MM.1S (cell line): ENCODE data around the gene SPHK2.

Source experiments
- DNase-seq: peaks from one replicate; pipeline ENCODE4 v3.0.0-alpha.2; 2015
- H2AFZ ChIP-seq: fragments of 300-600 bp; sonication (generic); 2 replicates; pipeline ENCODE4 v1.6.0; 2016; ENCODE audit warnings: antibody characterized with exemption, low read length
- H3F3A ChIP-seq: fragments of 300-600 bp; sonication (generic); 2 replicates; pipeline ENCODE4 v1.6.1; 2016; ENCODE audit warnings: mild to moderate bottlenecking, antibody characterized with exemption, low read length, moderate library complexity, mixed read lengths; ENCODE audit not compliant: insufficient read depth
- H3K27ac ChIP-seq: fragments of 300-600 bp; sonication (generic); 2 replicates; pipeline ENCODE4 v1.5.1; 2016; ENCODE audit warnings: mild to moderate bottlenecking, low read length
- H3K27me3 ChIP-seq: fragments of 300-600 bp; sonication (generic); replicated peaks from 2 replicates; pipeline ENCODE4 v1.6.0; 2016; ENCODE audit warnings: low read length; ENCODE audit not compliant: insufficient read depth
- H3K36me3 ChIP-seq: fragments of 300-600 bp; sonication (generic); replicated peaks from 2 replicates; pipeline ENCODE4 v1.6.1; 2016; ENCODE audit warnings: mild to moderate bottlenecking, low read length, mixed read lengths; ENCODE audit not compliant: insufficient read depth
- H3K4me1 ChIP-seq: fragments of 300-600 bp; sonication (generic); 2 replicates; pipeline ENCODE4 v1.6.1; 2016; ENCODE audit warnings: low read length, mixed read lengths
- H3K4me2 ChIP-seq: fragments of 300-600 bp; sonication (generic); 2 replicates; pipeline ENCODE4 v1.6.0; 2016; ENCODE audit warnings: low read depth, low read length
- H3K4me3 ChIP-seq: fragments of 300-600 bp; sonication (generic); 2 replicates; pipeline ENCODE4 v1.5.1; 2016; ENCODE audit warnings: low read length, mixed read lengths
- H3K79me2 ChIP-seq: fragments of 300-600 bp; sonication (generic); 2 replicates; pipeline ENCODE4 v1.6.1; 2016; ENCODE audit warnings: mixed run types, low read length, mixed read lengths
- H3K9ac ChIP-seq: fragments of 300-600 bp; sonication (generic); 2 replicates; pipeline ENCODE4 v1.6.1; 2016; ENCODE audit warnings: low read length, mixed read lengths
- H3K9me2 ChIP-seq: fragments of 300-600 bp; sonication (generic); replicated peaks from 2 replicates; pipeline ENCODE4 v1.6.1; 2016; ENCODE audit warnings: mild to moderate bottlenecking, low read length, mixed read lengths; ENCODE audit not compliant: insufficient read depth
- H3K9me3 ChIP-seq: fragments of 300-600 bp; sonication (generic); replicated peaks from 2 replicates; pipeline ENCODE4 v1.6.1; 2016; ENCODE audit warnings: mild to moderate bottlenecking, low read length, mixed read lengths; ENCODE audit not compliant: insufficient read depth
- H4K20me1 ChIP-seq: fragments of 300-600 bp; sonication (generic); 2 replicates; pipeline ENCODE4 v1.6.1; 2016; ENCODE audit warnings: mild to moderate bottlenecking, low read length, moderate library complexity, mixed read lengths; ENCODE audit not compliant: insufficient read depth
- CTCF ChIP-seq: fragments of 300-600 bp; sonication (generic); IDR thresholded peaks from 2 replicates; pipeline ENCODE4 v1.5.1; 2016; ENCODE audit warnings: antibody characterized with exemption, low read length, mixed read lengths
- EZH2 ChIP-seq: fragments of 300-600 bp; sonication (generic); optimal IDR thresholded peaks from 2 replicates; pipeline ENCODE3; 2017; ENCODE audit warnings: low read depth, mild to moderate bottlenecking, antibody characterized with exemption, low read length, mixed read lengths
- EZH2phosphoT487 ChIP-seq: fragments of 300-600 bp; sonication (generic); IDR thresholded peaks from 2 replicates; pipeline ENCODE4 v1.6.1; 2018; ENCODE audit warnings: antibody characterized with exemption, low read length

Gene SPHK2

GRCh38 chr19:48613024-48613851 lies 6.1 kb upstream of the SPHK2 start:
- Histone ChIP-seq H3K4me3 (no peak overlapping the region), H3K9me3 (no peaks in the 10 kb centered on the region), H4K20me1 (peaks cover 28% of the 10 kb centered on the region), H3K27me3 (no peaks in the 10 kb centered on the region), H3K4me2 (no peak overlapping the region), H3K27ac (no peak overlapping the region), H3K79me2 (peaks cover 22% of the 10 kb centered on the region), H3F3A (peaks cover 32% of the 10 kb centered on the region), H3K4me1 (peaks cover 9% of the 10 kb centered on the region; the same call in 1 of the 2 replicates), H3K36me3 (peaks cover 19% of the 10 kb centered on the region), H3K9ac (no peak overlapping the region), H3K9me2 (no peaks in the 10 kb centered on the region), H2AFZ (no peak overlapping the region)
- DNase-seq: no peak
- TF ChIP-seq EZH2phosphoT487: no peak
- no peak for TF ChIP-seq EZH2
- no peak for TF ChIP-seq CTCF

DNA sequence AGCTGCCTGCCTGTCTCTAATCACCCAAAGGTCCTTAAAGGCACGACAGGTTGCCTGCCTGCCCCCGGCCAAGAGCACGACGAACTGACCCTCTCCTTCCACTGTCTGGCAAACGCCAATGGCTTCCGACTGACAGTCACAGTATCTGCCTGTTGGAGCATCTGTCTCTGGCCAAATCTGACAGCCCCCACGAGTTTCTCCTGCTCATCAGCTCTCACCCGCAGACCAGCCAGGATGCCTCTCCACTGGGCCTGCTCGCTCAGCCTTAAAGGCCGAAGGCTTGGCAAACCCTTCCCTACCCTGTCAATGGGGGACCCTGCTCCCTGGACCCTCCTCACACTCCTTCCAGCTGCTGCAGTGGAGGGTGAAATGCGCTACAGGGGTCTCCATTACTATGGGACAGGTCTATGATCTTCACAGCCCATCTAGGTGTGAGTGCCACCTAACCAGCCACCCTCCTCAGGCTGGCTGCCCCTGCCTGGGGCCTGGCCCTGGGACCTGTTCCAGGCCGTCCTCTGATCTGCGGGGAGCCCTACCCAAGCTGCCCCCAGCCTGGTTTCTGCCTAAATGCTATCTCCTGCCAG lies 5.4 kb upstream of the SPHK2 start:
- Histone ChIP-seq H3K4me1 (peaks cover 9% of the 10 kb centered on the region; the same call in 1 of the 2 replicates), H3K27ac (no peak overlapping the region), H3K27me3 (no peaks in the 10 kb centered on the region), H2AFZ (no peak overlapping the region), H3F3A (peaks cover 33% of the 10 kb centered on the region), H3K36me3 (peaks cover 19% of the 10 kb centered on the region), H3K79me2 (peaks cover 29% of the 10 kb centered on the region), H3K4me3 (no peak overlapping the region), H3K9ac (no peak overlapping the region), H3K4me2 (no peak overlapping the region), H3K9me3 (no peaks in the 10 kb centered on the region), H3K9me2 (no peaks in the 10 kb centered on the region), H4K20me1 (peaks cover 28% of the 10 kb centered on the region)
- no peak for TF ChIP-seq EZH2phosphoT487
- TF ChIP-seq CTCF: no peak
- TF ChIP-seq EZH2: no peak
- no peak for DNase-seq

DNA sequence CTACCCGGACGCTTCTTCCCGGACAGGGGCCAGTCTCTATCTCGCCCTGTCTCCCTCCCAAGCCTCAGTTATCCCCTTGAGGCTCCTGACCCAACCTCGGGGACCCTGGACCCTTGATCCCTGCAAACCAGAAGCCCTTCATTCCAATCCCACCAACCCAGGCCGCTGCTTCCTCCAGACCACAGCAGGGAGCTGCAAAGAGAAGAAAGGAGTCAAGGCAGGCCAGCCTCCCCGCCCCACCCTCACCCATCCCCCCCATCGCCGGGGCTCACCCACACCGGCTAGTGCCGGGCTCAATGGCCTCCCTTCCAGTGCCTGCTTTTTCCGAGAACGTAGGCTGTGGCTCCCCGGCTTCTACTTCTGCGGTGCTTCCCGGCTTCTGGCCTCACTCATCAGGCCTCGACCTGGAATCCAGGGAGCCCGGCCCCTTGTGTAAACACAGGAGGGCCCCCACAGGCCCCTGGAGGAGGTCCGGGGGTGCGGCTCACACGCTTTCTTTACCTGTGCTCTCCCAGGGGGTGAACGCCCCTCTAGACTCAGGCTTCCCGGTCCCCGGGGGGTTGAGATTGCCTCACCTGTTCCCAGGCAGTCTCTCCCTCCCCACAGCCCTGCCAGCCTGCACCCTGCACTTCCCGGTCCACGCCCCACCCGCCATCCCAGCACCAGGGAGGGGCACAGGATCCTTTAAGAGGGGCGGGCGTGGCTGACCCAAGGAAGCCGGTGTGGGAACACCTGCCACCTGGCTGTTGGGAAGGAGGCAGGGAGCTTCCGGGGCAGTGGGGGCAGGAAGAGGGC lies 4.7 kb upstream of the SPHK2 start, which contains the start of gene FAM83E:
TSS of gene FAM83E (minus strand) at position 641 of the 795 bp plus-strand sequence. CDS start 1,704 bp downstream, outside the sequence.
- H2AFZ ChIP-seq: no peak within 1 kb of the TSS
- TF ChIP-seq CTCF: no peak
- no peak for TF ChIP-seq EZH2phosphoT487
- TF ChIP-seq EZH2: no peak
- no peaks in the 10 kb centered on the region for H3K27me3 ChIP-seq
- peaks cover 33% of the 10 kb centered on the region for H3F3A ChIP-seq
- H3K4me1 ChIP-seq: peaks cover 9% of the 10 kb centered on the region; the same call in 1 of the 2 replicates
- H3K9ac ChIP-seq: no peak within 1 kb of the TSS
- no peak for DNase-seq
- no peak within 1 kb of the TSS for H3K4me3 ChIP-seq
- peaks cover 28% of the 10 kb centered on the region for H4K20me1 ChIP-seq
- no peak within 1 kb of the TSS for H3K4me2 ChIP-seq
- H3K36me3 ChIP-seq: peaks cover 19% of the 10 kb centered on the region
- no peaks in the 10 kb centered on the region for H3K9me3 ChIP-seq
- H3K27ac ChIP-seq: no peak within 1 kb of the TSS
- H3K9me2 ChIP-seq: no peaks in the 10 kb centered on the region
- peaks cover 32% of the 10 kb centered on the region for H3K79me2 ChIP-seq
